WTC11 (cell line): ENCODE results near the gene TUSC2. TPM values are rescaled to one million over a fixed set of nuclear protein-coding genes. Genes with fewer than 3 reads are reported as not detected.

Source experiments
- ATAC-seq: fragments of 200-7000 bp; cut with Tn5 transposase; 2 replicates; pipeline ENCODE4 v1.10.0; 2021; ENCODE audit warnings: mild to moderate bottlenecking, moderate library complexity
- CTCF ChIA-PET: fragments of 300-600 bp; sonication (Branson Sonifier 250); formaldehyde crosslinking; loops from one replicate; lab custom pipeline; 2021; ENCODE audit warnings: antibody characterized with exemption; lab: Charles Lee
- POLR2A ChIA-PET: fragments of 350-600 bp; sonication (Branson Sonifier 250); formaldehyde crosslinking; loops from one replicate; lab custom pipeline; 2021; ENCODE audit warnings: antibody characterized with exemption; lab: Charles Lee
- DNase-seq: peaks from one replicate; pipeline ENCODE4 v3.0.0; 2021; ENCODE audit warnings: low spot score
- H3K27ac Mint-ChIP-seq: 2 replicates; pipeline ENCODE4 v1.8.0; 2021; ENCODE audit warnings: mixed read lengths
- H3K27me3 Mint-ChIP-seq: 2 replicates; pipeline ENCODE4 v1.8.0; 2021; ENCODE audit warnings: low read depth, mild to moderate bottlenecking, moderate library complexity, mixed read lengths
- H3K36me3 Mint-ChIP-seq: 2 replicates; pipeline ENCODE4 v1.8.0; 2021; ENCODE audit warnings: mixed read lengths
- H3K4me1 Mint-ChIP-seq: 2 replicates; pipeline ENCODE4 v1.8.0; 2022; ENCODE audit warnings: mixed read lengths
- H3K4me3 Mint-ChIP-seq: 2 replicates; pipeline ENCODE4 v1.8.0; 2021; ENCODE audit warnings: mild to moderate bottlenecking, moderate library complexity, mixed read lengths
- H3K9me3 Mint-ChIP-seq: 2 replicates; pipeline ENCODE4 v1.8.0; 2021; ENCODE audit warnings: mixed read lengths
- E2F5 ChIP-seq: sonication (generic); formaldehyde crosslinking; IDR thresholded peaks from 2 replicates; pipeline ENCODE4 v1.8.1; 2022; ENCODE audit warnings: mild to moderate bottlenecking, moderate library complexity, missing genetic modification reagents
- FOXP4 ChIP-seq: sonication (generic); formaldehyde crosslinking; IDR thresholded peaks from 2 replicates; pipeline ENCODE4 v1.8.0; 2022; ENCODE audit warnings: mild to moderate bottlenecking, missing genetic modification reagents
- HMGA2 ChIP-seq: fragments of 250-450 bp; sonication (Bioruptor Pico); IDR thresholded peaks from 2 replicates; pipeline ENCODE4 v1.4.0; 2021; ENCODE audit warnings: mild to moderate bottlenecking, moderate library complexity
- NR2C2 ChIP-seq: sonication (generic); formaldehyde crosslinking; IDR thresholded peaks from 2 replicates; pipeline ENCODE4 v1.8.0; 2022; ENCODE audit warnings: mild to moderate bottlenecking, missing genetic modification reagents
- NR3C1 ChIP-seq: sonication (generic); formaldehyde crosslinking; conservative IDR thresholded peaks from 2 replicates; pipeline ENCODE4 v1.8.1; 2023; ENCODE audit warnings: low read depth, mild to moderate bottlenecking, missing genetic modification reagents
- OVOL2 ChIP-seq: fragments of 250-450 bp; sonication (Bioruptor Pico); IDR thresholded peaks from 2 replicates; pipeline ENCODE4 v1.9.0; 2021; ENCODE audit warnings: mild to moderate bottlenecking, borderline replicate concordance
- RELA ChIP-seq: sonication (generic); formaldehyde crosslinking; IDR thresholded peaks from 2 replicates; pipeline ENCODE4 v1.8.1; 2022; ENCODE audit warnings: missing genetic modification reagents, mild to moderate bottlenecking, borderline replicate concordance
- USF2 ChIP-seq: sonication (generic); formaldehyde crosslinking; IDR thresholded peaks from 2 replicates; pipeline ENCODE4 v1.8.1; 2023; ENCODE audit warnings: mild to moderate bottlenecking, missing genetic modification reagents, moderate library complexity
- ZMAT4 ChIP-seq: fragments of 250-450 bp; sonication (Bioruptor Pico); IDR thresholded peaks from 2 replicates; pipeline ENCODE4 v1.9.0; 2021; ENCODE audit warnings: mild to moderate bottlenecking
- ZNF121 ChIP-seq: sonication (generic); formaldehyde crosslinking; IDR thresholded peaks from 2 replicates; pipeline ENCODE4 v1.8.0; 2023; ENCODE audit warnings: missing genetic modification reagents
- ZNF138 ChIP-seq: sonication (generic); formaldehyde crosslinking; conservative IDR thresholded peaks from 2 replicates; pipeline ENCODE4 v1.8.1; 2022; ENCODE audit warnings: mild to moderate bottlenecking, moderate library complexity, missing genetic modification reagents
- ZNF423 ChIP-seq: fragments of 250-450 bp; sonication (Bioruptor Pico); IDR thresholded peaks from 2 replicates; pipeline ENCODE4 v2.1.2; 2022; ENCODE audit warnings: mild to moderate bottlenecking, moderate library complexity
- total RNA-seq: library from RNA; stranded (reverse); gene quantifications from 3 replicates; pipeline ENCODE4 v1.2.3, GENCODE V29; 2021
- TF ChIP-seq, protein P1 (sequence below): fragments of 250-450 bp; sonication (Bioruptor Pico); IDR thresholded peaks from 2 replicates; pipeline ENCODE4 v1.9.0; 2021; ENCODE audit warnings: mild to moderate bottlenecking, borderline replicate concordance
- TF ChIP-seq, protein P2 (sequence below): sonication (generic); formaldehyde crosslinking; IDR thresholded peaks from 2 replicates; pipeline ENCODE4 v1.8.0; 2022; ENCODE audit warnings: mild to moderate bottlenecking, missing genetic modification reagents

TUSC2 gene
- total RNA-seq, 1 experiment from 2014 or later = 41.1 TPM

DNA sequence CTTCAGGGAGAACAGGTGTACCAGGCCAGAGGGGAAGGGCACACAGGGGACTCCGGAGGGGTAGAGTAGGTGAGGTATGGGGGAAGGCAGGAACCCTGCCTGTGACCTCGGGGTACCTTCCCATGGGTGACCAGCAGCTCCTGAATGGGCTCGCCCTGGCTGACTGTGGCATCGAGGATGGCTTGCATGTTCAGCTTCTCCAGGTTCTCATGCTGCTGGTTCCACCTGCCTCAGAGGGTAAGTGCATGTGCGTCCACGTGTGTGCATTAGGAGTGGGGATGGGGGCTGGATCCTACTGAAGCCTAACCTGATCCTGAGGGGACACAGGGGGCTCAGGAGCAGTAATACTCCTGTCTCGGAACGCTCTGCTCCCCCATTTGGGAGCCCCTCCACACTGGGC is 17.0 kb upstream of the TUSC2 start:
- POLR2A ChIA-PET = interaction anchor here (0.8 to 0.9 kb wide), 2 partner anchors 8 to 53 kb away, joined by 3 read pairs; partner anchors contain the start of gene IFRD2
- H3K27me3 Mint-ChIP-seq = peaks cover 66% of the 10 kb centered on the region

More for the DNA sequence above, 17.0 kb upstream of the TUSC2 start:
- peak overlapping the region; percentile 75 for H3K4me3 Mint-ChIP-seq
- H3K27ac Mint-ChIP-seq = no peak overlapping the region
- DNase-seq = no peak
- no peak for ATAC-seq
- H3K36me3 Mint-ChIP-seq = peaks cover 7% of the 10 kb centered on the region; the same call in 1 of the 2 replicates
- TF ChIP-seq ZNF121 (CRISPR knock-in tag) = no peak
- no peak for TF ChIP-seq ZNF138 (CRISPR knock-in tag)
- TF ChIP-seq ZMAT4 (CRISPR knock-in tag) = no peak
- TF ChIP-seq OVOL2 (CRISPR knock-in tag) = no peak
- TF ChIP-seq HMGA2 (CRISPR knock-in tag) = no peak
- no peak for TF ChIP-seq USF2 (CRISPR knock-in tag)
- no peak for TF ChIP-seq E2F5 (CRISPR knock-in tag)
- TF ChIP-seq, protein P1, sequence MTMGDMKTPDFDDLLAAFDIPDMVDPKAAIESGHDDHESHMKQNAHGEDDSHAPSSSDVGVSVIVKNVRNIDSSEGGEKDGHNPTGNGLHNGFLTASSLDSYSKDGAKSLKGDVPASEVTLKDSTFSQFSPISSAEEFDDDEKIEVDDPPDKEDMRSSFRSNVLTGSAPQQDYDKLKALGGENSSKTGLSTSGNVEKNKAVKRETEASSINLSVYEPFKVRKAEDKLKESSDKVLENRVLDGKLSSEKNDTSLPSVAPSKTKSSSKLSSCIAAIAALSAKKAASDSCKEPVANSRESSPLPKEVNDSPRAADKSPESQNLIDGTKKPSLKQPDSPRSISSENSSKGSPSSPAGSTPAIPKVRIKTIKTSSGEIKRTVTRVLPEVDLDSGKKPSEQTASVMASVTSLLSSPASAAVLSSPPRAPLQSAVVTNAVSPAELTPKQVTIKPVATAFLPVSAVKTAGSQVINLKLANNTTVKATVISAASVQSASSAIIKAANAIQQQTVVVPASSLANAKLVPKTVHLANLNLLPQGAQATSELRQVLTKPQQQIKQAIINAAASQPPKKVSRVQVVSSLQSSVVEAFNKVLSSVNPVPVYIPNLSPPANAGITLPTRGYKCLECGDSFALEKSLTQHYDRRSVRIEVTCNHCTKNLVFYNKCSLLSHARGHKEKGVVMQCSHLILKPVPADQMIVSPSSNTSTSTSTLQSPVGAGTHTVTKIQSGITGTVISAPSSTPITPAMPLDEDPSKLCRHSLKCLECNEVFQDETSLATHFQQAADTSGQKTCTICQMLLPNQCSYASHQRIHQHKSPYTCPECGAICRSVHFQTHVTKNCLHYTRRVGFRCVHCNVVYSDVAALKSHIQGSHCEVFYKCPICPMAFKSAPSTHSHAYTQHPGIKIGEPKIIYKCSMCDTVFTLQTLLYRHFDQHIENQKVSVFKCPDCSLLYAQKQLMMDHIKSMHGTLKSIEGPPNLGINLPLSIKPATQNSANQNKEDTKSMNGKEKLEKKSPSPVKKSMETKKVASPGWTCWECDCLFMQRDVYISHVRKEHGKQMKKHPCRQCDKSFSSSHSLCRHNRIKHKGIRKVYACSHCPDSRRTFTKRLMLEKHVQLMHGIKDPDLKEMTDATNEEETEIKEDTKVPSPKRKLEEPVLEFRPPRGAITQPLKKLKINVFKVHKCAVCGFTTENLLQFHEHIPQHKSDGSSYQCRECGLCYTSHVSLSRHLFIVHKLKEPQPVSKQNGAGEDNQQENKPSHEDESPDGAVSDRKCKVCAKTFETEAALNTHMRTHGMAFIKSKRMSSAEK (CRISPR knock-in tag) = no peak
- no peak for TF ChIP-seq RELA (CRISPR knock-in tag)
- no peak for TF ChIP-seq NR3C1 (CRISPR knock-in tag)
- no peak for TF ChIP-seq FOXP4 (CRISPR knock-in tag)
- no peak for TF ChIP-seq ZNF423
- TF ChIP-seq, protein P2, sequence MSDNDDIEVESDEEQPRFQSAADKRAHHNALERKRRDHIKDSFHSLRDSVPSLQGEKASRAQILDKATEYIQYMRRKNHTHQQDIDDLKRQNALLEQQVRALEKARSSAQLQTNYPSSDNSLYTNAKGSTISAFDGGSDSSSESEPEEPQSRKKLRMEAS = no peak
- TF ChIP-seq NR2C2 (CRISPR knock-in tag) = no peak
- no peaks in the 10 kb centered on the region for H3K9me3 Mint-ChIP-seq
- CTCF ChIA-PET = interaction anchor here (0.6 to 2.0 kb wide), 9 partner anchors 12 to 265 kb away, joined by 3 to 8 read pairs (median 4); partner anchors contain the start of gene HYAL2
- peaks cover 9% of the 10 kb centered on the region for H3K4me1 Mint-ChIP-seq
